ENCODE data around the gene ERVMER34-1.

The ERVMER34-1 gene

DNA sequence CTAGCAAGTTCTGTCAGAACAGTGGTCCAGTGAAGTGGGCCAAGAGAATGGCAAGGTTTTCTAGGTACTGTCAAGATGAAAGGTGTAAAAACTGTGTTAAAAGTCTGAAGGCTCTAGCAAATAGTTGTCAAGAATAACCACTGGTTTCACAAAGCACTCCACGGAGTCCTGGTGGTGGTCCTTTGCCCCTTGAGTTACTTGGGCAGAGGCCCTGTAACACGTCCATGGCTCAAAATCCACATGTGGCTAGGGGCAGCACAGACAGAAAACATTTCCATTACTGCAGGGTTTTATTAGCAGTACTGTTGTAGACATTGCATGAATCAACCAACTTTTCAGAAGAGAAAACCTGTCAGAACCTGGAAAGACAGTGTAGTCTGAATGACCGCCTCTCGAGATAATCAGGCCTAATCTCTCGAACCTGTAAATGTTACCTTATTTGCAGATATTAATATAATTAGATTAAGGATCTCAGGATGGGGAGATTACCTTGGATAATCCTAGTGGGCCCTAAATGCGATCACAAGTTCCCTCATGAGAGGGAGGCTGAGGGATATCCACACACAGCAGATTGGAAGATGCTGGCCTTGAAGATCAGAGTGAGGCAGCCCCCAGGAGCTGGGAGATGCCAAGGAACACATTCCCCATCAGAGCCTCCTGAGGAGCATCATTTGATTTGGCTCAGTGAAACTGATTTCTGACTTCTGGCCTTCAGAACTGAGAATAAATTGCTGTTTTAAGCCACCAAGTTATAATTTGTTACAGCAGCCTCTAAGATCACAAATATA, 34.7 kb downstream of the ERVMER34-1 start:
- Histone ChIP-seq H3K27me3 (replicated peaks) (no peaks in the 10 kb centered on the region), H3K4me3 (ENCODE audit: low read depth, low read length) (no peak overlapping the region), H3K27ac (no peak overlapping the region), H3K36me3 (replicated peaks) (peaks cover 14% of the 10 kb centered on the region)
- TF ChIP-seq CTCF (IDR thresholded peaks at IDR 0.05; ENCODE audit: low read depth, low read length, missing control alignments), result no peak
- DNase-seq, result no peak
- in situ Hi-C loops (cut with HindIII; ENCODE audit: low pct_ligation_motif_present, low sequenced_read_pairs), result no loop called here

- H3K36me3 ChIP-seq (replicated peaks), result peaks cover 14% of the 10 kb centered on the region
- TF ChIP-seq CTCF (IDR thresholded peaks at IDR 0.05; ENCODE audit: low read depth, low read length, missing control alignments), result no peak
Measured at GRCh38 chr4:52715914-52716313, 35.3 kb downstream of the ERVMER34-1 start.

DNA sequence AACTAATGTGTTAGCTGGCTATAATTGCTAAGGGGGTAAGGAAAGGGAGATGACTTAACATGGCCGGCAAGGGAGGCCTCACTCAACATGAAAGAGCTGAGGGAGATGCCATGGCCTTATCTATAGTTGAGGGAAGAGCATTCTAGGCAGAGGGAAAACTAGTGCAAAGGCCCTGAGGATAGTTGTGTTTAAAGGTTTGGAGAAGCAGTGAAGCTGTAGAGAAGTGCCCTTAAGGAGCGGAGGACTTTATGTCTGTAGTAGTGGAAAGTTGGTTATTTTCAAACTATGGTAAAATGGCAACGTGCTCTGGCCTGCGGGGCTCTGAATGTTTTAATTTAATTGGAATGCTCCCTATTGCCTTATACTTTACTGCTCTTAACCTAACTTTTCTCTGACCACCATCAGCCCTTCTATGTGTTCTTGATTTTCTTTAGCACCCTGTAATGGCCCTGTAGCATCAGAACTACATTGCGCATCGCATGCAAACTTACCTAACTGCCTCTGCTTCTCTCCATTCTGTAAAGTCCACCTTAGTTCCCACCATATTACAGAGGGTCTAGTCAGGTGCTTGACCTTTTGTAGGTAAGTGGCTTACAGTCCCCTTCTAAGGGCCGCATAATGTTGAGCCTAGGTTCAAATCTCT, 35.8 kb downstream of the ERVMER34-1 start:
- Histone ChIP-seq H3K27me3 (replicated peaks) (no peaks in the 10 kb centered on the region), H3K36me3 (replicated peaks) (peaks cover 14% of the 10 kb centered on the region), H3K27ac (no peak overlapping the region), H3K4me3 (ENCODE audit: low read depth, low read length) (no peak overlapping the region)
- no peak for DNase-seq
- no peak for TF ChIP-seq CTCF (IDR thresholded peaks at IDR 0.05; ENCODE audit: low read depth, low read length, missing control alignments)
- in situ Hi-C loops (cut with HindIII; ENCODE audit: low pct_ligation_motif_present, low sequenced_read_pairs), result no loop called here

More at GRCh38 chr4:52715914-52716313, 35.3 kb downstream of the ERVMER34-1 start:
- Histone ChIP-seq H3K27me3 (replicated peaks) (no peaks in the 10 kb centered on the region), H3K27ac (no peak overlapping the region), H3K4me3 (ENCODE audit: low read depth, low read length) (no peak overlapping the region)
- DNase-seq, result no peak
- in situ Hi-C loops (cut with HindIII; ENCODE audit: low pct_ligation_motif_present, low sequenced_read_pairs), result no loop called here

GRCh38 chr4:52714597-52715254, 36.5 kb downstream of the ERVMER34-1 start:
- in situ Hi-C loops (cut with HindIII; ENCODE audit: low pct_ligation_motif_present, low sequenced_read_pairs), result no loop called here

GRCh38 chr4:52713456-52713937, 37.7 kb downstream of the ERVMER34-1 start:
- in situ Hi-C loops (cut with HindIII; ENCODE audit: low pct_ligation_motif_present, low sequenced_read_pairs), result no loop called here
- Histone ChIP-seq H3K36me3 (replicated peaks) (peaks cover 14% of the 10 kb centered on the region), H3K27ac (peak overlapping the region; percentile 73), H3K4me3 (ENCODE audit: low read depth, low read length) (peak overlapping the region; percentile 89), H3K27me3 (replicated peaks) (no peaks in the 10 kb centered on the region)
- no peak for TF ChIP-seq CTCF (IDR thresholded peaks at IDR 0.05; ENCODE audit: low read depth, low read length, missing control alignments)
- no peak for DNase-seq

More at GRCh38 chr4:52714597-52715254, 36.5 kb downstream of the ERVMER34-1 start:
- no peak for DNase-seq
- Histone ChIP-seq H3K27me3 (replicated peaks) (no peaks in the 10 kb centered on the region), H3K27ac (no peak overlapping the region), H3K4me3 (ENCODE audit: low read depth, low read length) (peak overlapping the region; percentile 5), H3K36me3 (replicated peaks) (peaks cover 14% of the 10 kb centered on the region)
- no peak for TF ChIP-seq CTCF (IDR thresholded peaks at IDR 0.05; ENCODE audit: low read depth, low read length, missing control alignments)

All from brain microvascular endothelial cell (primary cell).